K562 (cell line): ENCODE data around the gene ANKRD33. TPM values are rescaled to one million over a fixed set of nuclear protein-coding genes. Genes with fewer than 3 reads are reported as not detected.

Source experiments
- CBX1 ChIP-seq: sonication (generic); IDR thresholded peaks from 2 replicates; pipeline ENCODE4 v1.6.1; 2016; ENCODE audit warnings: antibody characterized with exemption, low read depth, mild to moderate bottlenecking
- GATAD2A ChIP-seq: fragments of 450-650 bp; IDR thresholded peaks from 2 replicates; pipeline ENCODE4 v1.6.1; 2017
- HNRNPUL1 ChIP-seq: fragments of 200-400 bp; formaldehyde crosslinking; IDR thresholded peaks from 2 replicates; pipeline ENCODE4 v1.6.1; 2017; ENCODE audit warnings: low read length
- MCM5 ChIP-seq: fragments of 450-650 bp; IDR thresholded peaks from 2 replicates; pipeline ENCODE4 v1.6.1; 2016; ENCODE audit warnings: low read depth
- MEIS2 ChIP-seq: fragments of 450-650 bp; IDR thresholded peaks from 2 replicates; pipeline ENCODE4 v1.6.1; 2014; ENCODE audit warnings: mild to moderate bottlenecking; ENCODE audit not compliant: partially characterized antibody
- PHF8 ChIP-seq: fragments of 200-600 bp; sonication (generic); IDR thresholded peaks from 2 replicates; pipeline ENCODE4 v1.6.1; 2012; ENCODE audit warnings: mixed run types, mild to moderate bottlenecking, inconsistent platforms, low read length, moderate library complexity, borderline replicate concordance
- ZNF280B ChIP-seq: fragments of 250-450 bp; sonication (Bioruptor Pico); IDR thresholded peaks from 2 replicates; pipeline ENCODE4 v1.5.1; 2021; ENCODE audit warnings: mild to moderate bottlenecking
- ZNF444 ChIP-seq: fragments of 250-450 bp; sonication (Bioruptor Pico); IDR thresholded peaks from 2 replicates; pipeline ENCODE4 v1.4.0; 2020; ENCODE audit warnings: mild to moderate bottlenecking, moderate library complexity
- polyA plus RNA-seq, 8 experiments: library from polyadenylated mRNA; depleted of rRNA in 4 of 8; stranded (reverse) in 5 of 8; unstranded in 3 of 8; fragments of >200 nt; fragmentation: Nextera tagmentation in 2 of 8; fragmentation: Illumina TruSeq in 1 of 8; extraction: Ambion mirVana in 2 of 8; extraction: Trizol in 1 of 8; gene quantifications; 2 replicates each; pipeline versions ENCODE4 v1.2.1 to v1.2.3, GENCODE V29; 2011 to 2014; ENCODE audit warnings: inconsistent platforms in 1 of 8, missing spikeins in 1 of 8
- total RNA-seq, 7 experiments: library from RNA; depleted of rRNA in 6 of 7; stranded (reverse); fragments of >200 nt in 6 of 7; fragmentation: Illumina TruSeq in 2 of 7; extraction: Trizol in 2 of 7; gene quantifications; 2 replicates each; pipeline versions ENCODE4 v1.2.1 to v1.2.3, GENCODE V29; 2011 to 2021; ENCODE audit warnings: low replicate concordance in 1 of 7
- TF ChIP-seq, protein P1 (sequence below): fragments of 250-450 bp; sonication (Bioruptor Pico); IDR thresholded peaks from 2 replicates; pipeline ENCODE4 v1.8.0; 2022; ENCODE audit warnings: moderate library complexity, mild to moderate bottlenecking, inconsistent platforms

The ANKRD33 gene
- total and polyA plus RNA-seq, 9 of the 15 experiments (the other 6 are each of a cell fraction or from before 2014, with no cell fraction given): 0.04 to 0.11 (median 0.07) TPM; not detected in 4

DNA sequence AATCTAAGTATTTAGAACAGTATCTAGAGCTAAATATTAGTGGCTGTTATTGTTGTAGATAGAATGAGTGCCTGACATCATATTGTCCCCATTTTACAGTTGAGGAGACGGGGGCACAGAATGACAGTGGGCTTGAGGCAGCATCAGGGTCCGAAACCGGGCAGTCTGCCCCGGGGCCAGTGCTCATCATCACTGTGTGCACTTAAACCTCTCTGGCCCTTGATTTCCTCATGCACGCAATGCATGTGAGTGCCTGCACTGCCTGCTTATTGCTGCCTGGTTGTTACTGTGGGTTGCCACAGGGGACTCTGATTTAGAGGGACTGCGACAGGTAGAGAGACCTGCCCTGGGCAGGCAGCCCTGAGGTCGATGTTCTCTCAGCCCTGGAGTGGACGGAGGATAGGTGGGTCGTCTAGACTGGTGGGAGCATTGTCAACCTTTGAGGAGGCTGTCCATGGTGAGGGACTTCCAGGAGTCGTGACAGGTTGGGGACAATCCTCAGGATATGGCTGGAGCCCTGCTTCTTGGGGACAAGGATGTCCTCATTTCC is 29.2 kb downstream of the ANKRD33 start (continued):
- TF ChIP-seq MCM5 (no peak), ZNF280B (CRISPR knock-in tag) (no peak), MEIS2 (no peak), PHF8 (no peak), ZNF444 (CRISPR knock-in tag) (no peak), GATAD2A (no peak), HNRNPUL1 (no peak), CBX1 (no peak)
- TF ChIP-seq, protein P1, sequence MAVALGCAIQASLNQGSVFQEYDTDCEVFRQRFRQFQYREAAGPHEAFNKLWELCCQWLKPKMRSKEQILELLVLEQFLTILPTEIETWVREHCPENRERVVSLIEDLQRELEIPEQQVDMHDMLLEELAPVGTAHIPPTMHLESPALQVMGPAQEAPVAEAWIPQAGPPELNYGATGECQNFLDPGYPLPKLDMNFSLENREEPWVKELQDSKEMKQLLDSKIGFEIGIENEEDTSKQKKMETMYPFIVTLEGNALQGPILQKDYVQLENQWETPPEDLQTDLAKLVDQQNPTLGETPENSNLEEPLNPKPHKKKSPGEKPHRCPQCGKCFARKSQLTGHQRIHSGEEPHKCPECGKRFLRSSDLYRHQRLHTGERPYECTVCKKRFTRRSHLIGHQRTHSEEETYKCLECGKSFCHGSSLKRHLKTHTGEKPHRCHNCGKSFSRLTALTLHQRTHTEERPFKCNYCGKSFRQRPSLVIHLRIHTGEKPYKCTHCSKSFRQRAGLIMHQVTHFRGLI: no peak
